ENCODE measurements around the gene ASB3. TPM values are rescaled to one million over a fixed set of nuclear protein-coding genes. Genes with fewer than 3 reads are reported as not detected.
"Not testable (repeated sequence)": the region's sequence is repeated elsewhere in the genome, so short reads cannot be mapped to it uniquely, and the experiment has no call there.

The ASB3 gene
- total RNA-seq, 1 donor from 2014 or later = 14.0 TPM

GRCh38 chr2:53787614-53788289 lies 999 bp upstream of the ASB3 start:
- no peak for DNase-seq (ENCODE audit: low read depth)

GRCh38 chr2:53786352-53786704 lies 425 bp downstream of the ASB3 start:
- no peak for DNase-seq (ENCODE audit: low read depth)

- no peak for DNase-seq (ENCODE audit: low read depth)
Measured at GRCh38 chr2:53785366-53785765, 1.4 kb downstream of the ASB3 start.

- no peak for DNase-seq (ENCODE audit: low read depth)
Measured at GRCh38 chr2:53784436-53784835, 2.3 kb downstream of the ASB3 start.

- no peak for DNase-seq (ENCODE audit: low read depth)
Measured at GRCh38 chr2:53782676-53783075, 4.1 kb downstream of the ASB3 start.

GRCh38 chr2:53780056-53780455 lies 6.7 kb downstream of the ASB3 start:
- DNase-seq (ENCODE audit: low read depth) = no peak

- DNase-seq (ENCODE audit: low read depth) = no peak
Measured at GRCh38 chr2:53778536-53779162, 8.1 kb downstream of the ASB3 start.

GRCh38 chr2:53777134-53777533 lies 9.6 kb downstream of the ASB3 start:
- DNase-seq (ENCODE audit: low read depth) = no peak

- DNase-seq (ENCODE audit: low read depth) = no peak
Measured at GRCh38 chr2:53770264-53770663, 16.5 kb downstream of the ASB3 start.

- DNase-seq (ENCODE audit: low read depth) = no peak
Measured at GRCh38 chr2:53769318-53769945, 17.3 kb downstream of the ASB3 start.

- DNase-seq (ENCODE audit: low read depth) = no peak
Measured at GRCh38 chr2:53768242-53768542, 18.6 kb downstream of the ASB3 start.

GRCh38 chr2:53767405-53768241 lies 19.1 kb downstream of the ASB3 start, which contains the start of gene CHAC2:
CHAC2 (plus strand) TSS chr2:53767804; CDS start chr2:53767887, 83 bp downstream.
- peak; percentile 89 for DNase-seq (ENCODE audit: low read depth)

- no peak for DNase-seq (ENCODE audit: low read depth)
Measured at GRCh38 chr2:53765767-53766166, 21.0 kb downstream of the ASB3 start.

- DNase-seq (ENCODE audit: low read depth) = not testable (repeated sequence)
Measured at GRCh38 chr2:53757206-53757605, 29.5 kb downstream of the ASB3 start.

- DNase-seq (ENCODE audit: low read depth) = no peak
Measured at GRCh38 chr2:53756644-53757043, 30.1 kb downstream of the ASB3 start.

GRCh38 chr2:53755121-53755520 lies 31.6 kb downstream of the ASB3 start:
- DNase-seq (ENCODE audit: low read depth) = no peak

- no peak for DNase-seq (ENCODE audit: low read depth)
Measured at GRCh38 chr2:53753041-53753440, 33.7 kb downstream of the ASB3 start.

- DNase-seq (ENCODE audit: low read depth) = no peak
Measured at GRCh38 chr2:53752385-53752784, 34.4 kb downstream of the ASB3 start.

GRCh38 chr2:53751728-53752127 lies 35.0 kb downstream of the ASB3 start:
- DNase-seq (ENCODE audit: low read depth) = no peak

- no peak for DNase-seq (ENCODE audit: low read depth)
Measured at GRCh38 chr2:53750041-53750768, 36.5 kb downstream of the ASB3 start.

- peak; percentile 6 for DNase-seq (ENCODE audit: low read depth)
Measured at GRCh38 chr2:53744395-53745065, 42.2 kb downstream of the ASB3 start.

All from myocyte (in vitro differentiated cells).